Measurements from ENCODE around the gene PAX4. TPM values are rescaled to one million over a fixed set of nuclear protein-coding genes. Genes with fewer than 3 reads are reported as not detected.
A peak's percentile ranks its signal among the peaks of the same experiment; 100 is the strongest.

Gene PAX4
- total and polyA plus RNA-seq, 2 of the 4 experiments (the other 2 are of a cell fraction), result not detected

- Histone ChIP-seq H4K8ac (ENCODE audit: low read depth in 2 of 2, low read length in 2 of 2) (peak overlapping the region in 1 of 2 experiments; percentile 14; a peak in 1 of 4 replicates), H2AK5ac (ENCODE audit: low read depth, low read length) (no peak overlapping the region), H3K56ac (ENCODE audit: extremely low read depth, insufficient read depth, low read length) (no peak overlapping the region), H3K18ac (ENCODE audit: low read depth, low read length) (peak overlapping the region; percentile 71; the same call in 1 of the 2 replicates), H3K4me2 (ENCODE audit: low read depth, low read length) (no peak overlapping the region), H3K4me3 (ENCODE audit: insufficient read depth, low read depth, low read length) (no peak overlapping the region), H3K27ac (ENCODE audit: insufficient read depth, low read length) (peak overlapping the region; percentile 15; the same call in 1 of the 2 replicates), H3K79me1 (ENCODE audit: low read depth in 1 of 2, low read length in 2 of 2) (no peaks in the 10 kb centered on the region), H4K5ac (ENCODE audit: low read depth, low read length) (no peak overlapping the region), H3K4ac (ENCODE audit: low read depth, low read length) (peak overlapping the region; percentile 67), H3K9ac (ENCODE audit: low read depth, low read length) (no peak overlapping the region), H3K9me1 (ENCODE audit: insufficient read depth, low read length) (peaks cover 2% of the 10 kb centered on the region; the same call in 1 of the 2 replicates), H3K4me1 (ENCODE audit: control insufficient read depth, insufficient read depth, low read length) (peaks cover 8% of the 10 kb centered on the region), H3K23ac (ENCODE audit: low read depth, low read length) (no peak overlapping the region), H3K14ac (replicated peaks; ENCODE audit: low read depth, low read length) (no peak overlapping the region), H2BK5ac (ENCODE audit: low read depth, low read length, poor library complexity, severe bottlenecking) (no peak overlapping the region), H2BK20ac (ENCODE audit: low read depth, low read length) (peak overlapping the region; percentile 79), H3K36me3 (ENCODE audit: control insufficient read depth, insufficient read depth, low read length) (no peaks in the 10 kb centered on the region), H3K9me3 (ENCODE audit: control insufficient read depth, insufficient read depth, low read length) (no peaks in the 10 kb centered on the region), H3K27me3 (ENCODE audit: control insufficient read depth, insufficient read depth, low read length) (peaks cover 2% of the 10 kb centered on the region; the same call in 1 of the 2 replicates), H2BK15ac (ENCODE audit: low read depth, low read length) (peak overlapping the region; percentile 23; the same call in 1 of the 3 replicates), H2BK120ac (ENCODE audit: low read depth, low read length) (peak overlapping the region; percentile 89), H4K91ac (ENCODE audit: insufficient read depth, low read depth, low read length) (peak overlapping the region; percentile 62), H2AK9ac (replicated peaks; ENCODE audit: low read depth, low read length, poor library complexity) (no peak overlapping the region), H2AFZ (replicated peaks; ENCODE audit: low read length, poor library complexity) (no peak overlapping the region), H4K20me1 (ENCODE audit: insufficient read depth, low read length) (no peaks in the 10 kb centered on the region)
- in situ Hi-C loops (cut with MboI; ENCODE audit: low sequenced_read_pairs) (no loop called here), dilution Hi-C loops (cut with HindIII; ENCODE audit: low sequenced_read_pairs, unreplicated experiment) (no loop called here), intact Hi-C loops (cut with micrococcal nuclease) (loop anchor here (2.0 kb wide), 1 partner anchor 44 kb away; the partner anchor contains the start of gene ARF5)
- ChIA-PET CTCF (interaction anchor here (0.7 kb wide), 1 partner anchor 446 kb away, joined by 4 read pairs; no protein-coding TSS in a partner anchor), POLR2A (ENCODE audit: unreplicated experiment) (no interaction called here)
- ATAC-seq (ENCODE audit: low read depth) (peak; percentile 94), DNase-seq (peak; percentile 93)
- no TSS peak for BruUV-seq (replicated peaks)
- TF ChIP-seq FOS (IDR thresholded peaks at IDR 0.05; ENCODE audit: low read depth, low read length) (0 out of 2 replicates have a peak, but pooled peaks have one; percentile 13), BHLHE40 (IDR thresholded peaks at IDR 0.05; ENCODE audit: low read depth, low read length) (peak; percentile 57; the same call in 1 of the 2 replicates), CEBPB (IDR thresholded peaks at IDR 0.05; ENCODE audit: low read depth, low read length) (no peak)
- 63% methylated on average over 1 of the region's 7 CpGs; no CpG with 5 or more reads in 1 of the 2 experiments for WGBS, 2 experiments (ENCODE audit: extremely low coverage in 2 of 2, insufficient read length in 1 of 2)
Observed at GRCh38 chr7:127632276-127632910, 14.5 kb upstream of the PAX4 start.

Data from IMR-90 (cell line).